GM12878 (cell line): Measurements from ENCODE around the gene ITGAD. TPM values are rescaled to one million over a fixed set of nuclear protein-coding genes. Genes with fewer than 3 reads are reported as not detected.
A peak's percentile ranks its signal among the peaks of the same experiment; 100 is the strongest.

ENCODE experiments used
- BCL11A ChIP-seq: IDR thresholded peaks from 2 replicates; pipeline ENCODE4 v1.6.1; 2011; ENCODE audit warnings: low read depth, low read length
- BRCA1 ChIP-seq: IDR thresholded peaks from 2 replicates; pipeline ENCODE4 v1.6.1; 2011; ENCODE audit warnings: low read depth, low read length, improper control_type of control experiment
- ESRRA ChIP-seq: IDR thresholded peaks from 2 replicates; pipeline ENCODE4 v1.6.1; 2012; ENCODE audit warnings: mild to moderate bottlenecking, low read length, improper control_type of control experiment
- FOXM1 ChIP-seq: IDR thresholded peaks from 2 replicates; pipeline ENCODE4 v1.6.1; 2012; ENCODE audit warnings: low read depth, mild to moderate bottlenecking, inconsistent platforms, low read length, moderate library complexity
- HDAC6 ChIP-seq: fragments of 200-600 bp; sonication (generic); IDR thresholded peaks from one replicate; pipeline ENCODE4 v1.8.0; 2017; ENCODE audit warnings: antibody characterized with exemption; ENCODE audit not compliant: unreplicated experiment
- JUNB ChIP-seq: IDR thresholded peaks from 2 replicates; pipeline ENCODE4 v1.6.1; 2016; ENCODE audit warnings: antibody characterized with exemption, mild to moderate bottlenecking
- MYC ChIP-seq: IDR thresholded peaks from 2 replicates; pipeline ENCODE4 v1.6.1; 2011; ENCODE audit warnings: mild to moderate bottlenecking, low read length, moderate library complexity, inconsistent platforms; ENCODE audit not compliant: insufficient read depth, insufficient replicate concordance, insufficient read length, severe bottlenecking
- NR2C1 ChIP-seq: fragments of 450-650 bp; IDR thresholded peaks from 2 replicates; pipeline ENCODE4 v1.6.1; 2017; ENCODE audit warnings: antibody characterized with exemption, mild to moderate bottlenecking, moderate library complexity
- NR2C2 ChIP-seq: IDR thresholded peaks from 2 replicates; pipeline ENCODE4 v1.6.1; 2011; ENCODE audit warnings: borderline replicate concordance, low read depth; ENCODE audit not compliant: control insufficient read depth, insufficient read length
- RFX5 ChIP-seq: IDR thresholded peaks from 2 replicates; pipeline ENCODE4 v1.6.1; 2011; ENCODE audit warnings: low read depth, low read length, improper control_type of control experiment
- SIX5 ChIP-seq: IDR thresholded peaks from 2 replicates; pipeline ENCODE4 v1.6.1; 2011; ENCODE audit warnings: mild to moderate bottlenecking, low read depth, low read length, moderate library complexity; ENCODE audit not compliant: severe bottlenecking
- SUPT20H ChIP-seq: IDR thresholded peaks from 2 replicates; pipeline ENCODE4 v1.6.1; 2011; ENCODE audit warnings: low read depth, mild to moderate bottlenecking, low read length, moderate library complexity, borderline replicate concordance; ENCODE audit not compliant: control insufficient read depth
- TCF12 ChIP-seq: IDR thresholded peaks from 2 replicates; pipeline ENCODE4 v1.6.1; 2011; ENCODE audit warnings: low read depth, mild to moderate bottlenecking, low read length
- WRNIP1 ChIP-seq: IDR thresholded peaks from 2 replicates; pipeline ENCODE4 v1.6.1; 2011; ENCODE audit warnings: low read depth, low read length, improper control_type of control experiment, borderline replicate concordance
- ZBED1 ChIP-seq: IDR thresholded peaks from 2 replicates; pipeline ENCODE4 v1.6.1; 2016; ENCODE audit warnings: borderline replicate concordance
- polyA plus RNA-seq, 11 experiments: library from polyadenylated mRNA; depleted of rRNA in 4 of 11; unstranded in 6 of 11; stranded (reverse) in 5 of 11; fragments of >200 nt; fragmentation: Nextera tagmentation in 4 of 11; fragmentation: Illumina TruSeq in 1 of 11; extraction: Ambion mirVana in 4 of 11; extraction: Trizol in 1 of 11; gene quantifications; 1 replicate in 1 of 11; 2 replicates in 10 of 11; pipeline versions ENCODE4 v1.2.1 to v1.2.3, GENCODE V29; 2011 to 2016; ENCODE audit warnings: inconsistent platforms in 2 of 11, missing spikeins in 2 of 11, low read depth in 1 of 11
- total RNA-seq, 4 experiments: library from RNA; depleted of rRNA in 3 of 4; stranded (reverse); fragments of >200 nt in 3 of 4; fragmentation: Illumina TruSeq in 1 of 4; extraction: Trizol in 1 of 4; gene quantifications; 2 replicates each; pipeline versions ENCODE4 v1.2.1 to v1.2.3, GENCODE V29; 2013 to 2021
- TF ChIP-seq, protein P1 (sequence below): fragments of 450-650 bp; IDR thresholded peaks from 2 replicates; pipeline ENCODE4 v1.6.1; 2017; ENCODE audit warnings: mild to moderate bottlenecking
- TF ChIP-seq, protein P2 (sequence below): fragments of 150-350 bp; IDR thresholded peaks from 2 replicates; pipeline ENCODE4 v1.6.1; 2014; ENCODE audit warnings: mild to moderate bottlenecking, low read depth, low read length
- TF ChIP-seq, protein P3 (sequence below): fragments of 450-650 bp; formaldehyde crosslinking; IDR thresholded peaks from 2 replicates; pipeline ENCODE4 v1.4.0; 2022; ENCODE audit warnings: mild to moderate bottlenecking, moderate library complexity
- TF ChIP-seq, protein P4 (sequence below): fragments of 450-650 bp; IDR thresholded peaks from 2 replicates; pipeline ENCODE4 v1.6.1; 2017; ENCODE audit warnings: mild to moderate bottlenecking, moderate library complexity

The ITGAD gene
- total and polyA plus RNA-seq, 10 of the 15 experiments (the other 5 are each of a cell fraction or from before 2014, with no cell fraction given) = 0.29 to 4.0 (median 1.2) TPM

DNA sequence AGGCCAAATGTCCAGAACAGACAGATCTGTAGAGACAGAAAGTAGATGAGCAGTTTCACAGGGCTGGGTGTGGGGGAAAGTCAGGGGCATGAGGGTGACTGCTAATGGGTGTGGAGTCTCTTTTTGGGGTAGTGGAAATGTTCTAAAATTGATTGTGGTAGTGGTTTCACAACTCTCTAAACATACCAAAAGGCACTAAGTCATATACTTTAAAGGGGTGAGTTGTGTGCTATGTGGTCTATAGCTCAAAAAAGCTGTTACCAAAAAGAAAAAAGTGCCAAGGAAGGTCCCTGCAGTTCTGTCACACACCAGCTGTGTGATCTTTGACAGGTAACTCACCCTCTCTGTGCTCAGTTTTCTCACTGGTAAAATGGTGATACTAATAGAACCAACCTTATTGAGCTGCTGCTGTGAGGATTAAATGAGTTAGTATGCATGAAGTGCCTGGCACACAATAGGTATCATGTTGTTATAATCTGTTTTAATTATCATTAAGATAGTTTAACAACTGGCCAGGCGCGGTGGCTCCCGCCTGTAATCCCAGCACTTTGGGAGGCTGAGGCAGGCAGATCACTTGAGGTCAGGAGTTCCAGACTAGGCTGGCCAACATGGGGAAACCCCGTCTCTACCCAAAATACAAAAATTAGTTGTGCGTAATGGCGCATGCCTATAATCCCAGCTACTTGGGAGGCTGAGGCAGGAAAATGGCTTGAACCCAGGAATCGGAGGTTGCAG is 27.8 kb upstream of the ITGAD start (continued):
- TF ChIP-seq WRNIP1 (no peak), SUPT20H (no peak), TCF12 (no peak), JUNB (no peak), MYC (no peak), NR2C1 (no peak), ZBED1 (no peak), FOXM1 (no peak; the same call in 1 of the 2 replicates), BCL11A (no peak), BRCA1 (no peak), RFX5 (no peak), SIX5 (no peak), ESRRA (0 out of 2 replicates have a peak, but pooled peaks have one; percentile 29), NR2C2 (no peak), HDAC6 (no peak)
- TF ChIP-seq, protein P1, sequence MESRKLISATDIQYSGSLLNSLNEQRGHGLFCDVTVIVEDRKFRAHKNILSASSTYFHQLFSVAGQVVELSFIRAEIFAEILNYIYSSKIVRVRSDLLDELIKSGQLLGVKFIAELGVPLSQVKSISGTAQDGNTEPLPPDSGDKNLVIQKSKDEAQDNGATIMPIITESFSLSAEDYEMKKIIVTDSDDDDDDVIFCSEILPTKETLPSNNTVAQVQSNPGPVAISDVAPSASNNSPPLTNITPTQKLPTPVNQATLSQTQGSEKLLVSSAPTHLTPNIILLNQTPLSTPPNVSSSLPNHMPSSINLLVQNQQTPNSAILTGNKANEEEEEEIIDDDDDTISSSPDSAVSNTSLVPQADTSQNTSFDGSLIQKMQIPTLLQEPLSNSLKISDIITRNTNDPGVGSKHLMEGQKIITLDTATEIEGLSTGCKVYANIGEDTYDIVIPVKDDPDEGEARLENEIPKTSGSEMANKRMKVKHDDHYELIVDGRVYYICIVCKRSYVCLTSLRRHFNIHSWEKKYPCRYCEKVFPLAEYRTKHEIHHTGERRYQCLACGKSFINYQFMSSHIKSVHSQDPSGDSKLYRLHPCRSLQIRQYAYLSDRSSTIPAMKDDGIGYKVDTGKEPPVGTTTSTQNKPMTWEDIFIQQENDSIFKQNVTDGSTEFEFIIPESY = no peak
- TF ChIP-seq, protein P2, sequence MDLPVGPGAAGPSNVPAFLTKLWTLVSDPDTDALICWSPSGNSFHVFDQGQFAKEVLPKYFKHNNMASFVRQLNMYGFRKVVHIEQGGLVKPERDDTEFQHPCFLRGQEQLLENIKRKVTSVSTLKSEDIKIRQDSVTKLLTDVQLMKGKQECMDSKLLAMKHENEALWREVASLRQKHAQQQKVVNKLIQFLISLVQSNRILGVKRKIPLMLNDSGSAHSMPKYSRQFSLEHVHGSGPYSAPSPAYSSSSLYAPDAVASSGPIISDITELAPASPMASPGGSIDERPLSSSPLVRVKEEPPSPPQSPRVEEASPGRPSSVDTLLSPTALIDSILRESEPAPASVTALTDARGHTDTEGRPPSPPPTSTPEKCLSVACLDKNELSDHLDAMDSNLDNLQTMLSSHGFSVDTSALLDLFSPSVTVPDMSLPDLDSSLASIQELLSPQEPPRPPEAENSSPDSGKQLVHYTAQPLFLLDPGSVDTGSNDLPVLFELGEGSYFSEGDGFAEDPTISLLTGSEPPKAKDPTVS = no peak
- TF ChIP-seq, protein P3, sequence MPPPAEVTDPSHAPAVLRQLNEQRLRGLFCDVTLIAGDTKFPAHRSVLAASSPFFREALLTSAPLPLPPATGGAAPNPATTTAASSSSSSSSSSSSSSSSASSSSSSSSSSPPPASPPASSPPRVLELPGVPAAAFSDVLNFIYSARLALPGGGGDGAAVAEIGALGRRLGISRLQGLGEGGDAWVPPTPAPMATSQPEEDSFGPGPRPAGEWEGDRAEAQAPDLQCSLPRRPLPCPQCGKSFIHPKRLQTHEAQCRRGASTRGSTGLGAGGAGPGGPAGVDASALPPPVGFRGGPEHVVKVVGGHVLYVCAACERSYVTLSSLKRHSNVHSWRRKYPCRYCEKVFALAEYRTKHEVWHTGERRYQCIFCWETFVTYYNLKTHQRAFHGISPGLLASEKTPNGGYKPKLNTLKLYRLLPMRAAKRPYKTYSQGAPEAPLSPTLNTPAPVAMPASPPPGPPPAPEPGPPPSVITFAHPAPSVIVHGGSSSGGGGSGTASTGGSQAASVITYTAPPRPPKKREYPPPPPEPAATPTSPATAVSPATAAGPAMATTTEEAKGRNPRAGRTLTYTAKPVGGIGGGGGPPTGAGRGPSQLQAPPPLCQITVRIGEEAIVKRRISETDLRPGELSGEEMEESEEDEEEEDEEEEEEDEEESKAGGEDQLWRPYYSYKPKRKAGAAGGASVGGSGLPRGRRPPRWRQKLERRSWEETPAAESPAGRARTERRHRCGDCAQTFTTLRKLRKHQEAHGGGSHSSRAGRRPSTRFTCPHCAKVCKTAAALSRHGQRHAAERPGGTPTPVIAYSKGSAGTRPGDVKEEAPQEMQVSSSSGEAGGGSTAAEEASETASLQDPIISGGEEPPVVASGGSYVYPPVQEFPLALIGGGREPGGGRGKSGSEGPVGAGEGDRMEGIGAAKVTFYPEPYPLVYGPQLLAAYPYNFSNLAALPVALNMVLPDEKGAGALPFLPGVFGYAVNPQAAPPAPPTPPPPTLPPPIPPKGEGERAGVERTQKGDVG (CRISPR knock-in tag) = no peak
- TF ChIP-seq, protein P4, sequence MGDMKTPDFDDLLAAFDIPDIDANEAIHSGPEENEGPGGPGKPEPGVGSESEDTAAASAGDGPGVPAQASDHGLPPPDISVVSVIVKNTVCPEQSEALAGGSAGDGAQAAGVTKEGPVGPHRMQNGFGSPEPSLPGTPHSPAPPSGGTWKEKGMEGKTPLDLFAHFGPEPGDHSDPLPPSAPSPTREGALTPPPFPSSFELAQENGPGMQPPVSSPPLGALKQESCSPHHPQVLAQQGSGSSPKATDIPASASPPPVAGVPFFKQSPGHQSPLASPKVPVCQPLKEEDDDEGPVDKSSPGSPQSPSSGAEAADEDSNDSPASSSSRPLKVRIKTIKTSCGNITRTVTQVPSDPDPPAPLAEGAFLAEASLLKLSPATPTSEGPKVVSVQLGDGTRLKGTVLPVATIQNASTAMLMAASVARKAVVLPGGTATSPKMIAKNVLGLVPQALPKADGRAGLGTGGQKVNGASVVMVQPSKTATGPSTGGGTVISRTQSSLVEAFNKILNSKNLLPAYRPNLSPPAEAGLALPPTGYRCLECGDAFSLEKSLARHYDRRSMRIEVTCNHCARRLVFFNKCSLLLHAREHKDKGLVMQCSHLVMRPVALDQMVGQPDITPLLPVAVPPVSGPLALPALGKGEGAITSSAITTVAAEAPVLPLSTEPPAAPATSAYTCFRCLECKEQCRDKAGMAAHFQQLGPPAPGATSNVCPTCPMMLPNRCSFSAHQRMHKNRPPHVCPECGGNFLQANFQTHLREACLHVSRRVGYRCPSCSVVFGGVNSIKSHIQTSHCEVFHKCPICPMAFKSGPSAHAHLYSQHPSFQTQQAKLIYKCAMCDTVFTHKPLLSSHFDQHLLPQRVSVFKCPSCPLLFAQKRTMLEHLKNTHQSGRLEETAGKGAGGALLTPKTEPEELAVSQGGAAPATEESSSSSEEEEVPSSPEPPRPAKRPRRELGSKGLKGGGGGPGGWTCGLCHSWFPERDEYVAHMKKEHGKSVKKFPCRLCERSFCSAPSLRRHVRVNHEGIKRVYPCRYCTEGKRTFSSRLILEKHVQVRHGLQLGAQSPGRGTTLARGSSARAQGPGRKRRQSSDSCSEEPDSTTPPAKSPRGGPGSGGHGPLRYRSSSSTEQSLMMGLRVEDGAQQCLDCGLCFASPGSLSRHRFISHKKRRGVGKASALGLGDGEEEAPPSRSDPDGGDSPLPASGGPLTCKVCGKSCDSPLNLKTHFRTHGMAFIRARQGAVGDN = no peak
